ENCODE measurements around the gene SERHL2.
"Not testable (repeated sequence)": the region's sequence is repeated elsewhere in the genome, so short reads cannot be mapped to it uniquely, and the experiment has no call there.

Gene SERHL2

GRCh38 chr22:42565956-42566355, 12.2 kb downstream of the SERHL2 start:
- H3K9me2 ChIP-seq (replicated peaks; ENCODE audit: insufficient read depth, low read length) = no peaks in the 10 kb centered on the region
- no peak overlapping the region for H2AFZ ChIP-seq (ENCODE audit: low read depth, low read length, severe bottlenecking)
- H3K4me2 ChIP-seq (ENCODE audit: low read depth, low read length, poor library complexity, severe bottlenecking) = no peak overlapping the region
- no peaks in the 10 kb centered on the region for H3K36me3 ChIP-seq (ENCODE audit: low read length)
- no peak overlapping the region for H3K9ac ChIP-seq (ENCODE audit: low read length)
- peaks cover 10% of the 10 kb centered on the region for H3F3A ChIP-seq (ENCODE audit: insufficient read depth)
- H3K79me2 ChIP-seq (ENCODE audit: insufficient read depth, low read length) = no peaks in the 10 kb centered on the region
- no peaks in the 10 kb centered on the region for H3K27me3 ChIP-seq (ENCODE audit: low read length)
- TF ChIP-seq EZH2phosphoT487 (conservative IDR thresholded peaks at IDR 0.05; ENCODE audit: low read length) = no peak
- TF ChIP-seq CTCF (IDR thresholded peaks at IDR 0.05; ENCODE audit: insufficient read depth, low read length, poor library complexity, severe bottlenecking) = no peak
- no peaks in the 10 kb centered on the region for H3K9me3 ChIP-seq (ENCODE audit: insufficient read depth, low read length)
- no peak overlapping the region for H3K27ac ChIP-seq (ENCODE audit: low read depth, low read length)
- H4K20me1 ChIP-seq (ENCODE audit: low read depth, low read length) = no peaks in the 10 kb centered on the region
- no peak overlapping the region for H3K4me3 ChIP-seq (ENCODE audit: insufficient read depth, low read length, poor library complexity, severe bottlenecking)

GRCh38 chr22:42567950-42568349, 14.2 kb downstream of the SERHL2 start:
- not testable (repeated sequence) for H3K27me3 ChIP-seq (ENCODE audit: low read length); H3K27ac ChIP-seq (ENCODE audit: low read depth, low read length); H2AFZ ChIP-seq (ENCODE audit: low read depth, low read length, severe bottlenecking); H3K4me3 ChIP-seq (ENCODE audit: insufficient read depth, low read length, poor library complexity, severe bottlenecking); H3F3A ChIP-seq (ENCODE audit: insufficient read depth); H3K4me2 ChIP-seq (ENCODE audit: low read depth, low read length, poor library complexity, severe bottlenecking); H3K9me3 ChIP-seq (ENCODE audit: insufficient read depth, low read length); H3K9ac ChIP-seq (ENCODE audit: low read length); H3K9me2 ChIP-seq (replicated peaks; ENCODE audit: insufficient read depth, low read length); H4K20me1 ChIP-seq (ENCODE audit: low read depth, low read length); H3K36me3 ChIP-seq (ENCODE audit: low read length); H3K79me2 ChIP-seq (ENCODE audit: insufficient read depth, low read length)

- not testable (repeated sequence) for H3K4me2 ChIP-seq (ENCODE audit: low read depth, low read length, poor library complexity, severe bottlenecking); H2AFZ ChIP-seq (ENCODE audit: low read depth, low read length, severe bottlenecking); H3K36me3 ChIP-seq (ENCODE audit: low read length); H3K9ac ChIP-seq (ENCODE audit: low read length); H3K79me2 ChIP-seq (ENCODE audit: insufficient read depth, low read length); H4K20me1 ChIP-seq (ENCODE audit: low read depth, low read length); H3K9me3 ChIP-seq (ENCODE audit: insufficient read depth, low read length); H3K4me3 ChIP-seq (ENCODE audit: insufficient read depth, low read length, poor library complexity, severe bottlenecking); H3F3A ChIP-seq (ENCODE audit: insufficient read depth); H3K27ac ChIP-seq (ENCODE audit: low read depth, low read length); H3K27me3 ChIP-seq (ENCODE audit: low read length); H3K9me2 ChIP-seq (replicated peaks; ENCODE audit: insufficient read depth, low read length)
These were observed 16.8 kb downstream of the SERHL2 start for GRCh38 chr22:42570580-42570979.

GRCh38 chr22:42571068-42571467, 17.3 kb downstream of the SERHL2 start:
- not testable (repeated sequence) for H3K9me2 ChIP-seq (replicated peaks; ENCODE audit: insufficient read depth, low read length); H3K9me3 ChIP-seq (ENCODE audit: insufficient read depth, low read length); H3K4me3 ChIP-seq (ENCODE audit: insufficient read depth, low read length, poor library complexity, severe bottlenecking); H3F3A ChIP-seq (ENCODE audit: insufficient read depth); H3K27ac ChIP-seq (ENCODE audit: low read depth, low read length); H3K4me2 ChIP-seq (ENCODE audit: low read depth, low read length, poor library complexity, severe bottlenecking); H3K79me2 ChIP-seq (ENCODE audit: insufficient read depth, low read length); H4K20me1 ChIP-seq (ENCODE audit: low read depth, low read length); H3K36me3 ChIP-seq (ENCODE audit: low read length); H3K9ac ChIP-seq (ENCODE audit: low read length); H3K27me3 ChIP-seq (ENCODE audit: low read length); H2AFZ ChIP-seq (ENCODE audit: low read depth, low read length, severe bottlenecking)

- H3K27ac ChIP-seq (ENCODE audit: low read depth, low read length); H3K36me3 ChIP-seq (ENCODE audit: low read length): not testable (repeated sequence)
These were observed 20.3 kb downstream of the SERHL2 start for GRCh38 chr22:42574046-42574445.

GRCh38 chr22:42574468-42574867, 20.7 kb downstream of the SERHL2 start:
- H3K4me3 ChIP-seq (ENCODE audit: insufficient read depth, low read length, poor library complexity, severe bottlenecking); H3F3A ChIP-seq (ENCODE audit: insufficient read depth); H3K27ac ChIP-seq (ENCODE audit: low read depth, low read length); H3K9me2 ChIP-seq (replicated peaks; ENCODE audit: insufficient read depth, low read length); H4K20me1 ChIP-seq (ENCODE audit: low read depth, low read length); H3K4me2 ChIP-seq (ENCODE audit: low read depth, low read length, poor library complexity, severe bottlenecking); H3K79me2 ChIP-seq (ENCODE audit: insufficient read depth, low read length); H3K9me3 ChIP-seq (ENCODE audit: insufficient read depth, low read length); H3K36me3 ChIP-seq (ENCODE audit: low read length); H3K27me3 ChIP-seq (ENCODE audit: low read length); H2AFZ ChIP-seq (ENCODE audit: low read depth, low read length, severe bottlenecking); H3K9ac ChIP-seq (ENCODE audit: low read length): not testable (repeated sequence)

More at GRCh38 chr22:42574046-42574445, 20.3 kb downstream of the SERHL2 start:
- not testable (repeated sequence) for H3K4me3 ChIP-seq (ENCODE audit: insufficient read depth, low read length, poor library complexity, severe bottlenecking); H3K27me3 ChIP-seq (ENCODE audit: low read length); H3K9me3 ChIP-seq (ENCODE audit: insufficient read depth, low read length); H2AFZ ChIP-seq (ENCODE audit: low read depth, low read length, severe bottlenecking); H3F3A ChIP-seq (ENCODE audit: insufficient read depth); H3K4me2 ChIP-seq (ENCODE audit: low read depth, low read length, poor library complexity, severe bottlenecking); H3K9ac ChIP-seq (ENCODE audit: low read length); H3K9me2 ChIP-seq (replicated peaks; ENCODE audit: insufficient read depth, low read length); H4K20me1 ChIP-seq (ENCODE audit: low read depth, low read length); H3K79me2 ChIP-seq (ENCODE audit: insufficient read depth, low read length)

GRCh38 chr22:42575996-42576574, 22.3 kb downstream of the SERHL2 start:
- H2AFZ ChIP-seq (ENCODE audit: low read depth, low read length, severe bottlenecking); H3K27ac ChIP-seq (ENCODE audit: low read depth, low read length); H3K27me3 ChIP-seq (ENCODE audit: low read length); H4K20me1 ChIP-seq (ENCODE audit: low read depth, low read length); H3K9me3 ChIP-seq (ENCODE audit: insufficient read depth, low read length); H3F3A ChIP-seq (ENCODE audit: insufficient read depth); H3K4me3 ChIP-seq (ENCODE audit: insufficient read depth, low read length, poor library complexity, severe bottlenecking); H3K9me2 ChIP-seq (replicated peaks; ENCODE audit: insufficient read depth, low read length); H3K36me3 ChIP-seq (ENCODE audit: low read length); H3K9ac ChIP-seq (ENCODE audit: low read length); H3K4me2 ChIP-seq (ENCODE audit: low read depth, low read length, poor library complexity, severe bottlenecking): not testable (repeated sequence)
- peaks cover 15% of the 10 kb centered on the region for H3K79me2 ChIP-seq (ENCODE audit: insufficient read depth, low read length)

Data from SU-DHL-6 (cell line).